DMS53 treated with DMSO at 0.1 percent for 48 hours (cell line): ENCODE measurements around the gene OR8D1.
"Not testable (repeated sequence)": the region's sequence is repeated elsewhere in the genome, so short reads cannot be mapped to it uniquely, and the experiment has no call there.

Experiments used
- DNase-seq: peaks from one replicate; lab custom pipeline; 2025; ENCODE audit not compliant: unreplicated experiment; lab: John Stamatoyannopoulos, UW

OR8D1 gene

GRCh38 chr11:124294687-124295086 lies 19.1 kb downstream of the OR8D1 start:
- no peak for DNase-seq

GRCh38 chr11:124285610-124286344 lies 28.0 kb downstream of the OR8D1 start:
- peak; percentile 11 for DNase-seq

- no peak for DNase-seq
These were observed 35.5 kb downstream of the OR8D1 start for GRCh38 chr11:124278261-124278660.

GRCh38 chr11:124277804-124278203 lies 35.9 kb downstream of the OR8D1 start:
- DNase-seq = peak; percentile 7

- DNase-seq = no peak
These were observed 36.5 kb downstream of the OR8D1 start for GRCh38 chr11:124277207-124277606.

- DNase-seq = no peak
These were observed 37.7 kb downstream of the OR8D1 start for GRCh38 chr11:124276081-124276480.

- DNase-seq = no peak
These were observed 39.7 kb downstream of the OR8D1 start for GRCh38 chr11:124274000-124274399.

- not testable (repeated sequence) for DNase-seq
These were observed 42.9 kb downstream of the OR8D1 start for GRCh38 chr11:124270886-124271285.

GRCh38 chr11:124265041-124265440 lies 48.7 kb downstream of the OR8D1 start:
- not testable (repeated sequence) for DNase-seq

GRCh38 chr11:124256076-124256475 lies 57.7 kb downstream of the OR8D1 start, which contains the start of gene OR8G5:
Gene OR8G5 (plus strand): TSS chr11:124256376. CDS start chr11:124264932, 8,556 bp downstream.
- no peak for DNase-seq
